HEK293 (cell line): ENCODE data around the gene ZBTB24.
A peak's percentile ranks its signal among the peaks of the same experiment; 100 is the strongest.

Source experiments
- CTCF ChIA-PET: fragments of 350-600 bp; formaldehyde crosslinking; extraction: SDS; loops from one replicate; lab custom pipeline; 2021; ENCODE audit warnings: antibody characterized with exemption; lab: Yijun Ruan, JAX
- POLR2A ChIA-PET: fragments of 300-600 bp; formaldehyde crosslinking; extraction: SDS; loops from one replicate; lab custom pipeline; 2020; ENCODE audit warnings: antibody characterized with exemption, inconsistent platforms; lab: Yijun Ruan, JAX
- H3K27ac ChIP-seq: fragments of 200-500 bp; sonication (Bioruptor generic); 2 replicates; pipeline ENCODE4 v1.5.1; 2014; ENCODE audit warnings: low read depth, low read length, control low read depth, inconsistent platforms; ENCODE audit errors: extremely low read depth
- H3K36me3 ChIP-seq, 2 experiments: fragments of 200-500 bp in 1 of 2; sonication (Bioruptor generic) in 1 of 2; 1 replicate in 1 of 2; 2 replicates in 1 of 2; pipeline ENCODE4 v1.5.1; 2014 to 2017; ENCODE audit warnings: inconsistent platforms in 2 of 2, low read length in 2 of 2; ENCODE audit not compliant: control insufficient read depth in 2 of 2, insufficient read depth in 1 of 2
- H3K4me1 ChIP-seq: fragments of 200-500 bp; sonication (Bioruptor generic); 2 replicates; pipeline ENCODE4 v1.5.1; 2014; ENCODE audit warnings: mild to moderate bottlenecking, low read length, inconsistent platforms; ENCODE audit not compliant: control insufficient read depth, insufficient read depth
- H3K4me3 ChIP-seq: 2 replicates; pipeline ENCODE4 v1.5.1; 2011; ENCODE audit warnings: low read depth, mild to moderate bottlenecking, control low read depth, low read length, moderate library complexity
- H3K9me3 ChIP-seq: fragments of 200-500 bp; sonication (Bioruptor generic); 2 replicates; pipeline ENCODE4 v1.5.1; 2014; ENCODE audit warnings: low read depth, low read length, inconsistent platforms; ENCODE audit not compliant: control insufficient read depth, insufficient read depth
- GLIS1 ChIP-seq: fragments of 450-650 bp; formaldehyde crosslinking; IDR thresholded peaks from 2 replicates; pipeline ENCODE4 v1.5.1; 2016; ENCODE audit warnings: missing biosample characterization, missing genetic modification characterization
- IKZF3 ChIP-seq: fragments of 450-650 bp; IDR thresholded peaks from 2 replicates; pipeline ENCODE4 v1.5.0; 2018; ENCODE audit warnings: missing biosample characterization, mild to moderate bottlenecking, missing genetic modification characterization, moderate library complexity
- PRDM1 ChIP-seq: fragments of 450-650 bp; formaldehyde crosslinking; IDR thresholded peaks from 2 replicates; pipeline ENCODE4; 2016; ENCODE audit warnings: missing biosample characterization, missing genetic modification characterization
- SP7 ChIP-seq: fragments of 450-650 bp; formaldehyde crosslinking; IDR thresholded peaks from 2 replicates; pipeline ENCODE4 v1.5.1; 2016; ENCODE audit warnings: missing biosample characterization, missing genetic modification characterization
- ZNF133 ChIP-seq: fragments of 450-650 bp; formaldehyde crosslinking; IDR thresholded peaks from 2 replicates; pipeline ENCODE4 v1.5.1; 2016; ENCODE audit warnings: missing biosample characterization, missing genetic modification characterization
- ZNF157 ChIP-seq: fragments of 450-650 bp; formaldehyde crosslinking; IDR thresholded peaks from 2 replicates; pipeline ENCODE4 v1.5.1; 2016; ENCODE audit warnings: missing biosample characterization, missing genetic modification characterization
- ZNF169 ChIP-seq: fragments of 450-650 bp; formaldehyde crosslinking; IDR thresholded peaks from 2 replicates; pipeline ENCODE4 v1.5.1; 2016; ENCODE audit warnings: missing biosample characterization, missing genetic modification characterization
- ZNF214 ChIP-seq: fragments of 450-650 bp; formaldehyde crosslinking; IDR thresholded peaks from 2 replicates; pipeline ENCODE4 v1.5.1; 2017; ENCODE audit warnings: missing biosample characterization, mild to moderate bottlenecking, missing genetic modification characterization, borderline replicate concordance
- ZNF266 ChIP-seq: fragments of 450-650 bp; formaldehyde crosslinking; IDR thresholded peaks from 2 replicates; pipeline ENCODE4 v1.5.1; 2016; ENCODE audit warnings: missing biosample characterization, missing genetic modification characterization, low read depth
- ZNF311 ChIP-seq: fragments of 450-650 bp; formaldehyde crosslinking; IDR thresholded peaks from 2 replicates; pipeline ENCODE4 v1.5.1; 2017; ENCODE audit warnings: missing biosample characterization, missing genetic modification characterization, borderline replicate concordance
- ZNF354C ChIP-seq: fragments of 450-650 bp; formaldehyde crosslinking; IDR thresholded peaks from 2 replicates; pipeline ENCODE4 v1.5.1; 2016; ENCODE audit warnings: missing biosample characterization, missing genetic modification characterization, low read depth, borderline replicate concordance
- ZNF530 ChIP-seq: fragments of 450-650 bp; formaldehyde crosslinking; IDR thresholded peaks from 2 replicates; pipeline ENCODE4 v1.5.1; 2016; ENCODE audit warnings: low read depth, missing biosample characterization, missing genetic modification characterization
- ZNF585B ChIP-seq: fragments of 450-650 bp; formaldehyde crosslinking; IDR thresholded peaks from 2 replicates; pipeline ENCODE4 v1.5.1; 2016; ENCODE audit warnings: missing biosample characterization, missing genetic modification characterization
- ZSCAN18 ChIP-seq: fragments of 450-650 bp; formaldehyde crosslinking; IDR thresholded peaks from 2 replicates; pipeline ENCODE4 v1.5.1; 2016; ENCODE audit warnings: missing biosample characterization, missing genetic modification characterization
- ZXDB ChIP-seq: fragments of 450-650 bp; formaldehyde crosslinking; IDR thresholded peaks from 2 replicates; pipeline ENCODE4 v1.5.1; 2016; ENCODE audit warnings: missing biosample characterization, missing genetic modification characterization
- TF ChIP-seq, protein P1 (sequence below): fragments of 450-650 bp; formaldehyde crosslinking; IDR thresholded peaks from 2 replicates; pipeline ENCODE4 v1.5.1; 2016; ENCODE audit warnings: missing biosample characterization, missing genetic modification characterization

Gene ZBTB24

GRCh38 chr6:109514946-109515345 is 31.9 kb upstream of the ZBTB24 start (continued):
- TF ChIP-seq, protein P1, sequence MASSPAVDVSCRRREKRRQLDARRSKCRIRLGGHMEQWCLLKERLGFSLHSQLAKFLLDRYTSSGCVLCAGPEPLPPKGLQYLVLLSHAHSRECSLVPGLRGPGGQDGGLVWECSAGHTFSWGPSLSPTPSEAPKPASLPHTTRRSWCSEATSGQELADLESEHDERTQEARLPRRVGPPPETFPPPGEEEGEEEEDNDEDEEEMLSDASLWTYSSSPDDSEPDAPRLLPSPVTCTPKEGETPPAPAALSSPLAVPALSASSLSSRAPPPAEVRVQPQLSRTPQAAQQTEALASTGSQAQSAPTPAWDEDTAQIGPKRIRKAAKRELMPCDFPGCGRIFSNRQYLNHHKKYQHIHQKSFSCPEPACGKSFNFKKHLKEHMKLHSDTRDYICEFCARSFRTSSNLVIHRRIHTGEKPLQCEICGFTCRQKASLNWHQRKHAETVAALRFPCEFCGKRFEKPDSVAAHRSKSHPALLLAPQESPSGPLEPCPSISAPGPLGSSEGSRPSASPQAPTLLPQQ, result no peak
- TF ChIP-seq ZNF585B (tag by site-specific recombination) (no peak), IKZF3 (tag by site-specific recombination) (no peak), SP7 (tag by site-specific recombination) (no peak), ZSCAN18 (tag by site-specific recombination) (no peak)

- Histone ChIP-seq H3K9me3 (no peaks in the 10 kb centered on the region), H3K36me3 (no peaks in the 10 kb centered on the region), H3K27ac (no peak overlapping the region), H3K4me3 (no peak overlapping the region), H3K4me1 (no peaks in the 10 kb centered on the region)
- ChIA-PET CTCF (no interaction called here), POLR2A (no interaction called here)
- TF ChIP-seq ZNF311, result no peak
- no peak for TF ChIP-seq ZNF157 (tag by site-specific recombination)
- TF ChIP-seq ZXDB (tag by site-specific recombination), result no peak
Measured at GRCh38 chr6:109513571-109514071, 30.6 kb upstream of the ZBTB24 start.

DNA sequence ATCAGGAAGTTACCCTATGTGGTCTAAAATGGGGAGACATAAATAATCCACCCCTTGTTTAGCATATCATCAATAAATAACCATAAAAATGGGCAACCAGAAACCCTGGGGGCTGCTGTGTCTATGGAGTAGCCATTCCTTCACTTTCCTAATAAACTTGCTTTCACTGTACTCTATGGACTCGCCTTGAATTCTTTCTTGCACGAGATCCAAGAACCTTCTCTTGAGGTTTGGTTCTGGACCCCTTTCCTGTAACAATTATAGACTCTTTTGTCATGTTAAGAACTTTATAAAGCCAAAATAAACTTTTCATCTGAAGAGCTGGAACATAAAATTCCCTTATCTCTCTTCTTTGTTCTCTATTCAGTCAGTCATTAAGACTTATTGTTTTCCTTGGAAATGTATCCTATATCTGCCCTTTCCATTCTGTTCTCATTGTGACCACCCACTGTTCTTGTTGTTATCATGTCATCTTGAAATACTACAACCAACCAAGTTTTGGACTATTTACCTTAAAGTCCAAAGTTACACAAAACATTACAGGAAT is 29.3 kb upstream of the ZBTB24 start:
- Histone ChIP-seq H3K36me3 (no peaks in the 10 kb centered on the region), H3K27ac (no peak overlapping the region)
- TF ChIP-seq GLIS1 (tag by site-specific recombination), result no peak
- TF ChIP-seq ZNF530 (tag by site-specific recombination), result 0 out of 2 replicates have a peak, but pooled peaks have one; percentile 60
- TF ChIP-seq ZNF169 (tag by site-specific recombination), result no peak
- TF ChIP-seq PRDM1 (tag by site-specific recombination), result 0 out of 2 replicates have a peak, but pooled peaks have one; percentile 10
- TF ChIP-seq ZNF354C (tag by site-specific recombination), result no peak
- TF ChIP-seq, all 188 proteins: peak for 2
- Histone ChIP-seq H3K4me3 (no peak overlapping the region), H3K9me3 (no peaks in the 10 kb centered on the region), H3K4me1 (no peaks in the 10 kb centered on the region)
- ChIA-PET CTCF (interaction anchor here (0.7 kb wide), 1 partner anchor 206 kb away, joined by 3 read pairs; no protein-coding TSS in a partner anchor), POLR2A (no interaction called here)

GRCh38 chr6:109511832-109512231 is 28.8 kb upstream of the ZBTB24 start:
- POLR2A ChIA-PET, result no interaction called here
- Histone ChIP-seq H3K4me1 (no peaks in the 10 kb centered on the region), H3K36me3 (no peaks in the 10 kb centered on the region), H3K4me3 (no peak overlapping the region), H3K27ac (no peak overlapping the region), H3K9me3 (no peaks in the 10 kb centered on the region)
- CTCF ChIA-PET, result interaction anchor here (0.6 kb wide), 1 partner anchor 666 kb away, joined by 3 read pairs; no protein-coding TSS in a partner anchor
- TF ChIP-seq ZNF266 (tag by site-specific recombination) (no peak), ZNF133 (tag by site-specific recombination) (no peak), ZNF214 (tag by site-specific recombination) (no peak)
